NCI-H146 treated with DMSO at 0.1 percent for 48 hours (cell line): ENCODE data around the gene GHRH.
A peak's percentile ranks its signal among the peaks of the same experiment; 100 is the strongest.

Experiments used
- DNase-seq: peaks from one replicate; lab custom pipeline; 2025; ENCODE audit not compliant: unreplicated experiment; lab: John Stamatoyannopoulos, UW

The GHRH gene

DNA sequence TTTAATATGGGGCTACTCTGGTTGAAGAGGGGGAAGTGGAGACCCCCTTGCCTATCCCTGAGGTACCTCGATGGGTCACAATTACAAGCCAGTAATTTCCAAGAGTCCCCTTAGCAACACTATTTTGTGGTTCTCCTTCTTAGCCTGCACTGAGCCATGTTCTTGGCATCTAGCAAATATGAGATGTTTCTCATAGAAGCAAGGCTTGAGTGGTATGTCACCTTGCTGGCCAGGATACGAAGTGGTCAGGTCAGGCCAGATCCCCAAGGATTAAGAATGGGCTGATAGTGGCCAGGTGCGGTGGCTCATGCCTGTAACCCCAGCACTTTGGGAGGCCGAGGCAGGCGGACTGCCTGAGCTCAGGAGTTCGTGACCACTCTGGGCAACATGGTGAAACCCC, 2.1 kb upstream of the GHRH start:
- DNase-seq: no peak

DNA sequence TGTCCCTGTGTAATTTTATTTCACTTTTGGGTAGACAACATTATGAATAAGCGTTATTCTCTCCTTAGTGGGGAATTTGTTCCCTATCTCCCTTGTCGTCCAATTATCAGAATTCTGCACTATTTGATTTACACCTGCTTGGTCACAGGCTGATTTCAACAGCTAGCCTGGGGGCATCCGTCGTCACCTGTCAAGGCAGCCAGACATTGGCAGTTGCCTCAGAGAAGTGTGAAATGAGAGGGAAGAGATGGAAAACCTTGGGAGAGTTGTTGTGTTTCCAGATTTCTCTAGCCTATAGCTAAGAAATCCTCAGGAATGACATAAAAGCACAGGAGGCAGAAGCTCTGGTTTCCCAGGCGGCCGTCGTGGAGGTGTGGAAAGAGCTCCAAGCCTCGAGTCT, 891 bp upstream of the GHRH start:
- DNase-seq: peak; percentile 90

DNA sequence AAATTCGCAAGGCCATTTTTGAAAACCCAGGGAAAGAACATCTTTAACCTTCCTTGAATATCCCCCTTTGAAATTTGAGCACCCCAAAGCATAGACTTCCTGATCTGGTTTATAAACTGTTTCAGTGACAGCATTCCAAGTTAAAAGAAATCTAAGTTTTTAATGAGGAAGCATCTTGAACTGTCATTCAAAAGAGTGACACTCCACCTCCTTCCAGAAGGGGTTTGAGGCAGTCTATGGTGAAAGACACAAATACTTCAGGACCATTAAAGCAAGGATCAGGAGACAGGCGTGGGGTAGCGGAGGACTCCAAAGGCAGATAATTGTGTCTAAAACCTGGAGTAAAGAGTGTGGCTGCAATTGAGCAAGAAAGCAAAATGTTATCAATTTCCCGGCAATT, 691 bp downstream of the GHRH start:
- no peak for DNase-seq

DNA sequence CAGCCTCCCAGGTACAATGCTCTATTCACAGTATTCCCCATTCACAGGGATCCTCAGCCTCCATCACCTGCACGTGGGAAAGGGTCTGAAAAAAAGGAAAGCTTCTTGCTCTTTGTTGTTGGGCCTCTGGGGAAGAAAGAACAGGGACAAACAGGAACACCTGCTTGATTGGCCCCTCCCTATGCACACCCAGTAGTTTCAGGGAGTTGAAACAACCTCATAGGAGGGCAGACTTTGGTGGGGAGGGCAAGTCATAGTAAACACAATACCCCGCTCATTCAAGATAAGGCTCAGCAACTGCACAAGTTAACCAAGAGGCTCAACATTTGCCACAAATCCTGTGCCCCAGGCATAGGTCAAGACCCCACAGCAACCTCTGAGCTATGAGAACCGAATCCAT, 1.7 kb downstream of the GHRH start:
- DNase-seq: peak; percentile 91

DNA sequence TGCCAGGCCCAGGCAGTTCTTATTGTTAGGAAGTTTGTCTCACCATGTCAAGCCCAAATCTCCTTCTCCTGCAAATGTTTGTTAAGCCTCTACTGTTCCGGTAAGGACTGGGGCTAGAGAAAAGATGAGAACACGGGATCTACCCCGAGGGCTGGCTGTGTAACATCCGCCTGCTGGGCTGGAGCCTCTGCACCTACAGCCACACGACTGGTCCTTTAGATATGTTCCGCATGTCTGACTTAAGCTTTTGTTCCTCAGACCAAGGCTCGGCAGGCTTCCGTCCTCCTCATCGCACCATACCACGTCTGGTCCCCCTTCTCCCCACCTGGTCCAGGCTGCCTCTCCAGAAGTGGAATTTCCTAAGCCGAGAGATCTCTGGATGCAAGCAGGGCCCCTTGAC, 2.6 kb downstream of the GHRH start:
- no peak for DNase-seq

DNA sequence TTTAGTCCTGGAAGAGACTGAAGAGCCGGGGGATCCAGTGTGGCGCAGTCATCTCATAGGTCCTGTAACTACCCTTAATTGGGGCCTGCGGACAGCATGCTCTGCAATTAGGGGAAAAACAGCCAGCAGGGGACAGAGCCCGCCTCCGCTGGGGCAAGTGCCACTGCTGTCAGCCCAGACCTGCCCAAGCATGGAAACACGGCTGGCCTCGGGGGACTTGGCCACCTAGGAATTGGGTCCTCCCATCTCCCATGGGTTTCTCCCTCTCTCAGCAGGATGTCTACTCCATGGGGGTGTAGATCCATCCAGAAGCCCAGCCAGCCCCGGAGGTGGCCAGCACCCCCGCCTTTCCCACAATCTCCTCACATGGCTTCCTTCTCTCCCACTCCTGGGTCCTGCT, 3.6 kb downstream of the GHRH start:
- DNase-seq: peak; percentile 76

DNA sequence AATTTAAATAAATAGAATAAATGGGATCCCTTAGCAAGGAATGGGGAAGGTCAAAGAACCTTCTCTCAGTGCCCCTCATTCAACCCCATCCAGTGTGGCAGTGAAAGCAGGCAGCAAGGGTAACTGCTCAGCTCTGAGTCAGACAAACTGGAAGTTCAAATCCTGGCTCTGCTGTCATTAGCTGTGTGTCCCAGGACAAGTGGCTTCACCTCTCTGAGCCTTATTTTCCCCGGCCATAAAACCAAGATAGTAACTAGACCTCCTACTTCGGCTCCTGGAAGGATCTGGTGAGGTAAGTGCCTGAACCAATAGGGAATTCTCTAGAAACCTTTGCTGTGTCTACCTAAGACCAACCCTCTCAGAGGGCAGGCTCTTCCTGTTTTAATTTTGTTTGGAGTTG, 4.1 kb downstream of the GHRH start:
- DNase-seq: no peak

DNA sequence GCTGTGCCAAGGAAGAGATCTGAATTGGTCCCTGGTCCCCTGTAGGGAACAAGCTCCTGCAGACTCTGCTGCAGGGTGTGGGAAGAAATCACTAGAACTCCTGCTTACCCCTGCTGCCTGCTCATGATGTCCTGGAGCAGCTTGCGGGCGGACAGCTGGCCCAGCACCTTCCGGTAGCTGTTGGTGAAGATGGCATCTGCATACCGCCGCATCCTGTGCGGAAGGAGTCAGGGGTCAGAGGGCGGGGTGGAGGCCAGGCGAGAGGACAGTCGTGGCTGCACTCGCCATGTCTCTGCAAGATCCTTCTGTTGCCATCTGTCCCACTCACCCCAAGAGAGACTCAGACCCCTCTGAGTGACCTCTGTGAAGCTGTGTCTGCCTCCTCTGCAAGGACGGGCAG, 5.3 kb downstream of the GHRH start:
- DNase-seq: no peak

DNA sequence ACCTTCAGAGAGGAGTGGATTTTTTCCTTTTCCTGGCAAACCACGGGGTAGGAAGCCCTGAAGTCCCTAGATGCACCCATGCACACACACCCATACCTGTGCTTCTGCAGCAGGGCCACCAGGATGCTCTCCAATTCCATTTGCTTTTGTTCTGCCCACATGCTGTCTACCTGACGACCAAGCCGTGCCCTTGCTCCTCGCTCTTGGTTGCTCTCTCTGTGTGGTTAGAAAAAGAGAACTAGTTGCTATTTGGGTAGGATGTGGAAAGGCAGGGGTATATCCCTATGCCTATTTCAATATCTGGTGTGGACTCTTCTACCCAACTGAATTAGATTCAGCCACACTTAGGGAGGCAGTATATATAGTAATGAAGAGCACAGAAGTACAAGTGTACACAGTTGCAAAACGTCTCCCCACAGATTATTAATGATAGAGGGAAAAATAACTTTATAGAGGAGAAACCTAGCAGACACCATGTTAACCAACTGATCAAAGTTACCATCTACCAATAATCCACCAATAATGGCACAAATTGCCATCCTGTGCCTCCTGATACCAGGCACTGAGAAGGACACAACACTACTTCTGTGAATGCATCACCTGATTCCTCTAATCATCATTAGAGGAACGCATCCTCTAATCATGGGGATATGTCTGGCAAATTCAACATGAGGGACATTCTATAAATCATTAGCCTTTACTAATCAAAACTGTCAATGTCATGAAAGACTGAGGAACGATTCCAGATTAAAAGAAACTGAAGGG, 7.3 kb downstream of the GHRH start:
- DNase-seq: no peak

DNA sequence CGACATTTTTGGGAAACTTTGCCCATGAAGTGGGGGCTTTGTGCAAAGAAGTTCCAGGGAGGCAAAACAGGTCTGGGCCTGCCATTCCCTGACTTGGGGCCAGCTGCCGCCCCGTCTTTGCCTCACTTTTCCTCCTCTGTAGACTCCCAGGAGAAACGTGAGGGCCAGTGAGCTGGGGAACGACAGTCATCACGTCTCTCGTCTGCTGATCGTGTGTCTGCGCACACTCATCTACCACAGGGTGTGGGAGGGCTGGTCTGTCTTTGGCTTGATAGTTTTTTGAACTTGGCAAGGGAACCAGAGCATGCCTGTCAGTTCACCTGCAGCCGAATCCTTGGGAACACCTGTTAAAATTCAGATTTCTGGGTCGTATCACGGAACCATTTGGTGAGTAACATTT, 8.5 kb downstream of the GHRH start:
- no peak for DNase-seq

DNA sequence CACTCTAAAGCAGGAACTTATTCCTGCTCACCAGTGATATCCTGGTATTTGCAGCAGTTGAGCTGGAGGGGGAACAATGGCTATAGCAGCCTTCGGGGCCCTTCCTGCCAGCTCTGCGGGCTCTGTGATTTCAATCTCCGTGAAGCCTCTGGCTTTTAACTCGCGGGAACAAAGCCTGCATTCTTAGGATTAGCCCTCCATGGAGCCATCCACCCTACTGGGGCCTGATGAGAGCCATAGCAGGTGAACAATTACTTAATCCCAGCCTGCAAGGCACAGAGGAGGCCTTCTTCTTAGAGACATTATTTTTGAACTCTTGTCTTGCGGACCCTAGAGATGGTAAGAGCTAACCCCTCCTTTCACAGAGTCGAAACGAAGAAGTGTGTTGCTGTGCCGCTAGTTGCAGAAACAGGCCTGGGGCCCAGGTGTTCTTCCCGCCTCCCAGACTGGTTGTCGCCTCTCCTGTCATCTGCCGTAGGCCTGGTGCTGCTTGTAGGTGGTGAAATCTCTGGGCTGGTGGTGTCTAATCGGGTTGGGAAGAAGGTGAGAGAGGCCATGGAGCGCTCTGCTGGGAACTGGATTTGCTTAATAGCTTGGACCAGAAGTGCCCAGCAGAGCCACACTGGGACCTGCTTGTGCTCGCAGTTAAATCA, 9.7 kb downstream of the GHRH start:
- DNase-seq: no peak

DNA sequence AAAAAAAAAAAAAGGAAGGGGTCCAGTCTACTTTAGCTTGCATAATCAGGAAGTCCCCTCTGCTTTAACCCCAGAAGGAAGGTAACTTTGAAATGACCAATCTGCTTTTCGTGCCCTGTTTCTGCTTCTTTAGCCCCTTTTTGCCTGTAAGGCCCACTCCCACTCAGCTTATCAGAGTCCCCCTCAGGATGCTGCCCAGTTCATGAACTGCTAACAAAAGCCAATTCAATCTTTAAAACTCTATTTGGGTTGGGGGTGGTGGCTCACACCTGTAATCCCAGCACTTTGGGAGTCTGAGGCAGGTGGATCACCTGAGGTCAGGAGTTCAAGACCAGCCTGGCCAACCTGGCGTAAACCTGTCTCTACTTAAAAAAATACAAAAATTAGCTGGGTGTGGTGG, 12.3 kb downstream of the GHRH start:
- DNase-seq: no peak

DNA sequence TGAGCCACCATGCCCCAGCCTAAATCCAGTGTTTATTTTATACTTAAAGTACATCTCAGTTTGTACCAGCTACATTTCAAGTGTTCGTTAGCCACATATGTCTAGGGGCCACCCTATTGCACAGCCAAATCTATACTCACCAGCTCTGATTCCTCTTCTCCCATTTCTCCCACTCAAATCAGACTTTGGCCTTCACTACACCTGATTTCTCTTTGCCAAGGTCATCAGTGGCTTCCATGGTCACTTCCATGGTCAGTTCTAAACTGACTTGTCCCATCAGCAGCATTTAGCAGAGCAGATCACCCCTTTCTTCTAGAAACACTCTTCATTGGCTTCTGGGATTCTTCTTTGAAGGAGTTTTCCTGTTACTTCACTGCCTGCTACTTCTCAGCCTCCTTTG, 14.1 kb downstream of the GHRH start:
- DNase-seq: no peak

DNA sequence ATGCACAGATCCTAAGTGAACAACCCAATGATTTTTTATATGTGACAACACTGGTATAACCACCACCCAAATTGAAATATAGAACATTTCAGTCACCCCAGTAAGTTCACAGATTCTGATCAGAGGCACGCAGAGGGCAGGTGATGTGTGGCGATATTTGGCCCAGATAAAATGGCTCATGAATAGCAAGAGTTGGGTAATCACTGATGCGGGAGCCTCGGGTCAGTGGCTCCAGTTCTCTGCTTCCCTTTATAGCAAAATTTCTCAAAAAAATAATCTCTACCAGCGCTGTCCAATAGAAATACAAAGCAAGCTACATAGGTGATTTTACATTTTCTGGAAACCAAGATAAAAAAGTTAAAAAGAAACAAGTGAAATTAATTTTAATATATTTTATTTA, 14.9 kb downstream of the GHRH start:
- no peak for DNase-seq

DNA sequence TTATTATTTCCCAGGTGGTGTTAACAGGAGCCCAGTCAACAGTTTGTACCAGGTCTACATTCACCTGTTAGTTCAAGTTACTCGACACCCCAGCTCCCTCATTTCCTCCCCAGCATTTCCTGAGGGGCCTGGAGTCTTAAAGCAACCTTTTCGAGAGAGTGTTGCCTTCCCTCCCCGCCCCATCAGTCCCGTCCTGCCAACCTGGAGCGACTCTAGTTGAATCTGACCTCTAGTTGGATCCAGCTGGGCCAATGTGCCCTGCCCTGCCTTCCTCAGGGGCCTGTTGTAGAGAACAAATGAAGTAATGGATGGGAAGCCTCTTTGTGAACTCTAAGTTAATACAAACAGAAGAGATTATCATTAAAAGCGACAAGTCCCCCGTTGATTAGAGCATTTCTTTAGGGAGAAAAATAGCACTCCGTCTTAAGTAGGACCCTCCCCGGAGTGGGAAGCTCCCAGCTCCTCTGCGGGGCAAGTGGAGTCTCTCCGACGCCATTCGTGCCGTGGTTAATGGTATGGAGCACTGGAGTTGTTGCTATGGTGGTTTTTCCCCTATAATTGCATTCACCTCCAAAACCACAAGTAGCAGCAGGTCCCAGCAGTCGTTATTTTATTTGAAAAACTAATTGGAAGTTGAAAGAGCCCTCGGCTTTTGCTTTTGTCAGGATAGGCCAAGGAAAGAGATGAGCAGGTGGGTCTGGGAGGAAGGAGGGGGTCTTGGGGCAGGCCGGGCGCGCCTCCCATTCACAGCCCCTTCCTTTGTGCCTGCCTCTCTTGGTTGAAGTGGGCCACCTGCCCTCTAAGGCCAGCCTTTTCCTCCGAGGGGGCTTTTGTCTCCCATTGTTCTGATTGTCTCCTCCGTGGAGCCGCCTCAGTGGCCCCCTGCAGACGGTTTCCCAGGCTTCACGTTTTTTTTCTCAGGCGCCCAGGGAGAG, 16.1 kb downstream of the GHRH start:
- DNase-seq: peak; percentile 98

DNA sequence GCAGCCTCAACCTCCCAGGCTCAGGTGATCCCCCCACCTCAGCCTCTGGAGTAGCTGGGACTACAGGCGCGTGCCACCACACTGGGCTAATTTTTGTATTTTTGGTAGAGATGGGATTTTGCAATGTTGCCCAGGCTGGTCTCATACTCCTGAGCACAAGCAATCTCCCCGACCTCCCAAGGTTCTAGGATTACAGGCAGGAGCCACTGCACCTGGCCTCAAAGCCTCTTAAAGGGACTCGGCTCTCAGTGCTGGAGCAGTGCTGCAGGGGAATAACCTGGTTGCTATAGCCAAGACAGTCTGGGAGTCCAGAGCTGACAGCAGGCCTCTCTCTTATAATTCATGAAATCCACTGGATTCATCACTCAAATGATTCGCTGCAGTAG, 17.0 kb downstream of the GHRH start:
- no peak for DNase-seq

DNA sequence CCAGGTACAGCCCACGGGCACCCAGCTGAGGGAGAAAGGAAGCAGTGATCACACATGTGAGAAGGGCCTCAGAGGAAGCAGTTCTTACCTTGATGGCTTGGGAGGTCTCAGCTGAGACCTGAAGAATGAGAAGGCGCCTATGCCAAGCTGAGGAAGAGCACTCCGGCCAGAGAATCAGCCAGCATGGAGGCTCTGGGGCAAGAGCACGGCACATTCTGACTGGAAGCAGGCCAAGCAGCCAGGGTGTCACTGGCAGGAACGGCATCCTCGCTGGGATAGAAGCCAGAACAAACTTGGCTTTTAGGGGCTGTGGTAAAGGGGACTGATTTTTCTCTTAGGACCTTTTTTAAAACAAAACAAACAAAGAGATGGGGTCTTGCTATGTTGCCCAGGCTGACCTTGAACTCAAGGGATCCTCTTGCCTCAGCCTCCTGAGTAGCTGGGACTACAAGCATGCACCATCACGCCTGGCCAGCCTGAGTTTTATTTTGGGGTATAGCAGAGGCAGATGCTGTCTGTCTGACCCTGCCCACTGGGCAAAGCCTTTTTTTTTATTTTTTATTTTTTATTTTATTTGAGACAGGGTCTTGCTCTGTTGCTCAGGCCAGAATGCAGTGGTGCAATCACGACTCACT, 17.6 kb downstream of the GHRH start:
- DNase-seq: no peak

DNA sequence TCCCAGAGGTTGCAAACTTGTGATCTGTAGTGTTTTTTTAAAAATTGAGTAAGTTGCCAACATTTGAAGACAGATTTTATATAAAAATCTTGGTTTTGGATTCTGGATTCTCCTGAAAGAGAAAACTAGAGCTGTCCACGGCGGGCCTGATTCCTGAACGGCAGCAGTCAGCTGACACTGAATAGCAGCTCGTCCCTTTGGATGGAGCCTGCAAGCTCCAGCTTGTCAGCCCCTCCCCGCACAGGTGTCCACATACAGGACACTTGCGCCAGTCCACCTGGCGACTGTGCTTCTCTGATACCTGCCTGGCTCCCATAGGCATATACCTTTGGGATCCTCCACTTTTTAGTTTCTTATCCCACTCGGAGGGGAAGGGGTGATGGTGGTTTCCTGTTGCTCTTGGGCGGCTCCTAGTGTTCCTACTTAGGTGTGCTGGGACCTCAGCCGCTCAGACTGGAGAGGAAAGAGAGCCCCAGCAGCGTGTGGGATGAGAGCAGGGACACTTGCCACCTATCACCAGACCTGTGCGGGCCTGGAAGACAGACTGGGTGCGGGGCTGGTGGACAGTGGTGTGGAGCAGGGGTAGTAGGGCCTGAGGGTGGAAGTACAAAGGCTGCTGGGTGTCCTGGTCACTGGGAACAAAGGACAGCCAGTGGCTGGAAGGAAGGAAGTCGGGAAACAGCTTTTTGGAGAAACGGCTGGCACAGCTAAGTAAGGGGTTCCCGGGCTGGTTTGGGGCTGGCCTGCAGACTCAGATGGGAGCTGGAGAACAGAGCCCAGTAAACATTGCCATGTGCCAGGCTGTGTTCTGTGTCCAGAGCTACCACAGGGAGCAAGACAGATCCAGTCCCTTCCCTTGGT, 18.3 kb downstream of the GHRH start:
- DNase-seq: no peak

DNA sequence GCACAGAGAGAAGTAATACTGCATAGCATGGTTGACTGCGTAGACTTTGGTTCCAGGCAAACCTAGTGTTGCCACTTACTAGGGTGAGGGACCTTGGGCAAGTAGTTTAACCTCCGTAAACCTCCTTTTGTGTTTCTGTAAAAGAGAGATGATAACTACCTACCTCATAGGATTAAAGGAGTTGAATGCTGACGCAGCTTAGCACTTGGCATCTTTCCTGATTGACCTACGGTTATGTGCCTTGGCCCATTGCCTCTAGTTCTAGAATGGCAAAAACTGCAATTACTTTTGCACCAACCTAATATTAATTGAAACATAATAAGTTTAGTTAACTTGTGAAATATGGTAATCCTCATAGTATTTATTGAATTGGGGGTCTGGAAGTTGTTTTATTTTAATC, 19.1 kb downstream of the GHRH start:
- DNase-seq: no peak

DNA sequence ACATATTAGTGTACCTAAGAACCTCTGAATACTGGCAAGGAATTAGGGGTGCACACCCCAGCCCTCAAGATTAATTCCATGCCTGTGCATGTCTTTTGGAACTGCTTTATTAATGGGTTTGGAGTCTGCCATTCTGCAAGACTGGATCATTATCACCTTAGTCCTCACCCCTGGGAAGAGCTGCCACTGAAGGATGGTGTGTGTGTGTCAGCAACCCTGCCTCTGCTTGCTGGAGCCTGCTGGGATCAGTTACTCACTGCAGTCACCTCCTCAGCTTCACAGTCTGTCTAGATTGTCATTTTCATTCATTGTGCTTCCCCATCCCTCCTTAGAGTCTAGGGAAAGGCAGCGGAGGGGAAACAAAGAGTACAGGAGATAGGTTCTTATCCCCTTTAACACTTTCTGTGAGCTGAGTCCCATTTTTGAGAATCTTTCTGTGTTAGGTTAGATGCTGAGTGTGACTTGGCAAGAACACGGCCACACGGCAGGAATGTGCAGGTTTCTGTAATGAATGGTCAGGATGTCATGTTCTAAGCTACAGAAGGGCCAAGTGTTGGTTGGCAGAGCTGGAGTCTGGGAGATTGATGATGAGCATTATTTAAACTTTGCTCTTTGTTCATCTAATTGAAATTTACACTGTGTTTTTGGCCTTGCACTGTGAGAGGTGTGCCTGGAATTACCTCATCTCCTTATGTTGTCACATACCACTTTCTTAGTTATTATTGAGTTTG, 21.1 kb downstream of the GHRH start:
- DNase-seq: no peak
